Rectal smooth muscle tissue (tissue), 1 donor: ENCODE results near the gene EMC10.

Experiments
- H3K27ac ChIP-seq: one replicate; pipeline ENCODE4 v1.7.0; 2013; ENCODE audit warnings: low read depth, low read length, inconsistent platforms
- H3K27me3 ChIP-seq: one replicate; pipeline ENCODE4 v1.7.0; 2013; ENCODE audit warnings: low read length; ENCODE audit not compliant: control insufficient read depth, insufficient read depth
- H3K36me3 ChIP-seq: one replicate; pipeline ENCODE4 v1.7.0; 2013; ENCODE audit warnings: low read length; ENCODE audit not compliant: control insufficient read depth, insufficient read depth
- H3K4me1 ChIP-seq: one replicate; pipeline ENCODE4 v1.7.0; 2013; ENCODE audit warnings: low read length; ENCODE audit not compliant: control insufficient read depth, insufficient read depth
- H3K4me3 ChIP-seq: one replicate; pipeline ENCODE4 v1.7.0; 2013; ENCODE audit warnings: low read length
- H3K9ac ChIP-seq: one replicate; pipeline ENCODE4 v1.7.0; 2013; ENCODE audit warnings: low read length

The EMC10 gene

DNA sequence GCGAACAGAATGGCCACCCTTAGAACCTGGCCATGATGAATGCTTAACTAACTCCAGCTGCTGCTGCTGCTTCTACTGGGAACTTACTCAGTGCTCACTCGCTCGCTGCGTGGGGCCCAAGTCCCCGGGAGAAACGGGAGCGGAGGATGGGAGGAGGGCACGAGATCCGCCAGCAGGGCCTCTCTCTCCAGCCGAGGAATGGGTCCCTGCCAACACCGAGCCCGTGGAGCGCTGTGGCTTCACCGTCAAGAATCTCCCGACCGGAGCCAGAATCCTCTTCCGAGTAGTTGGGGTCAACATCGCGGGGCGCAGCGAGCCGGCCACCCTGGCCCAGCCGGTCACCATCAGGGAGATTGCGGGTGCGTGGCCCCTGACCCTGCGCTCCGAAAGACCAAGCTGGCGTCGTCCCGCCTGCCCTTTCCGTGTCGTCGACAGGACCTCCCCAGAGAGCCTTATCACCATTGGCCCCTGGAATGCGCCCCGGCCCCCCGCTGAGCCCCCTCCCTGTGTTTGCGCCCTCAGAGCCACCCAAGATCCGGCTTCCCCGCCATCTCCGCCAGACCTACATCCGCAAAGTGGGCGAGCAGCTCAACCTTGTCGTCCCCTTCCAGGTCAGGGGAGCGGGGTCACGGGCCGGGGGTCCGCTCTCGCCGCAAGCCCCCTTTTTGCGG, 17.8 kb upstream of the EMC10 start:
- Histone ChIP-seq H3K27me3 (peaks cover 15% of the 10 kb centered on the region), H3K27ac (no peak overlapping the region), H3K4me1 (no peaks in the 10 kb centered on the region), H3K9ac (no peak overlapping the region), H3K36me3 (no peaks in the 10 kb centered on the region), H3K4me3 (no peak overlapping the region)

DNA sequence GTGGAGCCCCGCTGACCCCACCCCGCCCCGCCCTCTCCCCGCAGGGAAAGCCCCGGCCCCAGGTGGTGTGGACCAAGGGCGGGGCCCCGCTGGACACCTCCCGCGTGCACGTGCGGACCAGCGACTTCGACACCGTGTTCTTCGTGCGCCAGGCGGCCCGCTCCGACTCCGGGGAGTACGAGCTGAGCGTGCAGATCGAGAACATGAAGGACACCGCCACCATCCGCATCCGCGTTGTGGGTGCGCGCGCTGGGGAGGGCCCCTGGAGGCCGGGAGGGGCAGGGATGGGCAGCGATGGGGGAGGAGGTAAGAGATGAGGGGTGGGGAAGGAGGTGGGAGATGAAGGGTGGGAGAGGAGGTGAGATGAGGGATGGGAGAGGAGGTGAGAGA, 17.2 kb upstream of the EMC10 start:
- H3K27ac ChIP-seq: no peak overlapping the region
- H3K27me3 ChIP-seq: peaks cover 15% of the 10 kb centered on the region
- no peaks in the 10 kb centered on the region for H3K4me1 ChIP-seq
- H3K4me3 ChIP-seq: no peak overlapping the region
- H3K36me3 ChIP-seq: no peaks in the 10 kb centered on the region
- no peak overlapping the region for H3K9ac ChIP-seq

DNA sequence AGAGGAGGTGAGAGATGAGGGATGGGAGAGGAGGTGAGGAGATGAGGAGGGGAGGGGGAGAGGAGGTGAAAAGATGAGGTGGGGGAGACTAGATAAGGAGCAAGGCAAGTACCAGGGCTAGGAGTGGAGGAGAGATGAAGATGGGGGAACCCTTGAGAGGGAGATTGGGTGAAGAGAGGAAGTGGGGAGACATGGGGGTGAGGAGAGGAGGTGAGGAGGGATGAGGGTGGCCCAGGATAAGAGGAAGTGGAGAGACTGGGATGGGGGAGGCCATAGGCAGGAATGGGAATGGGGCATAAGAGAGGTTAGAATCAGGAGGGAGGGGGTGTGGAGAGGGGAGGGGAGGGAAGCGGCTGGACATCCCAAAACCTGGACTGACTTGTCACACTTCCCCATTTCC, 16.7 kb upstream of the EMC10 start:
- no peak overlapping the region for H3K4me3 ChIP-seq
- H3K27me3 ChIP-seq: peaks cover 17% of the 10 kb centered on the region
- no peak overlapping the region for H3K9ac ChIP-seq
- H3K27ac ChIP-seq: no peak overlapping the region
- no peaks in the 10 kb centered on the region for H3K36me3 ChIP-seq
- H3K4me1 ChIP-seq: no peaks in the 10 kb centered on the region

DNA sequence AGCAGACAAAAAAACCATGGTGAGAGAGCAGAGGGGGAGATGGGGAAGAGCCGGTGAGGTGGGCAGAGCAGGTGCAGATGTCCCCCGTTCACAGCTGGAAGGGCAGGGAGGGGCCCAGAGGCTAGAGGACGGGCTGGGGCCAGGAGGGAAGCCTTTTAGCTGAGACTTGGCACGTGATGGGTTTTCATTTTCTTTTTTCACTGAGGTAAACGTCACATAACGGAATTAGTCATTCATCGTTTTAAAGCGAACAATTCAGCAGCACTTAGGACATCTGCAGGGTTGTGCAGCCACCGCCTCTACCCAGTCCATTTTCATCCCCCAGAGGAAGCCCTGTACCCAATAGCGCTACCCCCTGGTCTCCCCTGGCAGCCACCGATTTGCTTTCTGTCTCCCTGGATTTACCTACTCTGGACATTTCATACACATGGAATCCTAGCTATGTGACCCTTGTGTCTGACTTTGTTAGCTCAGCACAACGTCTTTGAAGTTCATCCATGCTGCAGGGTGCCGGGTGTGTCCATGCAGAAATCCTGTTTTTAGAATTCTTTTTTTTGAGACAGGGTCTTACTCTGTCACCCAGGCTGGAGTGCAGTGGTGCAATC, 16.0 kb upstream of the EMC10 start:
- Histone ChIP-seq H3K27me3 (peaks cover 17% of the 10 kb centered on the region), H3K4me3 (no peak overlapping the region), H3K27ac (no peak overlapping the region), H3K9ac (no peak overlapping the region), H3K4me1 (no peaks in the 10 kb centered on the region), H3K36me3 (no peaks in the 10 kb centered on the region)

DNA sequence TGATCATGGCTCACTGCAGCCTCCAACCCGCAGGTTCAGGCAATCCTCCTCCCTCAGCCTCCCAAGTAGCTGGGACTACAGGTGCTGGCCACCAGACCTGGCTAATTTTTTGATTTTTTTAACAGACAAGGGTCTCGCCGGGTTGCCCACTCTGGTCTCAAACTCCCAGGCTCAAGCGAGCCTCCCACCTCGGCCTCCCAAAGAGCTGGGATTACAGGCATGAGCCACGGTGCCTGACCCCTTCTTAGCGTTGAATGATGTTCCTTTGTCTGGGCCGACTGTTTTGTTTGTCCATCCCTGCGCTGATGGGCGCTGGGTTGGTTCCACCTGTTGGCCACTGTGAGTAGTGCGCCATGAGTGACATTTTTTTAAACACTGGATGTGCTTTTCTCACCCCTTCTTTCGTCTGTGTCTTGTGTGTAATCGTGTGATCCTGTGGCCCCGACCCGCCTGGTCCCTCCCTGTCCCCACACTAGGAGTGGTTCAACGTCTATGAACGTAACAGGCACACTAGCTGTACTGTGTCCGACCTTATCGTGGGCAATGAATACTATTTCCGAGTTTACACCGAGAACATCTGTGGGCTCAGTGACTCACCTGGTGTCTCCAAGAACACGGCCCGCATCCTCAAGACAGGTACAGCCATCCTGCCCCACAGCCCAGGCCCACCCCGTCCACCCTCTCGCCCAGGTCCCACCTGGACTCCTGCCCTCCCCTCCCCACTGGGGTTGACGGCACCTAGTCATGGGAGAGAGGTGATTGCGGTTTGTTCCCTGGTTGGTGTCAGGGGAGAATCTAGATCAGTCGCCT, 15.0 kb upstream of the EMC10 start:
- Histone ChIP-seq H3K27me3 (peaks cover 17% of the 10 kb centered on the region), H3K4me1 (no peaks in the 10 kb centered on the region), H3K4me3 (no peak overlapping the region), H3K27ac (no peak overlapping the region), H3K36me3 (no peaks in the 10 kb centered on the region), H3K9ac (no peak overlapping the region)

DNA sequence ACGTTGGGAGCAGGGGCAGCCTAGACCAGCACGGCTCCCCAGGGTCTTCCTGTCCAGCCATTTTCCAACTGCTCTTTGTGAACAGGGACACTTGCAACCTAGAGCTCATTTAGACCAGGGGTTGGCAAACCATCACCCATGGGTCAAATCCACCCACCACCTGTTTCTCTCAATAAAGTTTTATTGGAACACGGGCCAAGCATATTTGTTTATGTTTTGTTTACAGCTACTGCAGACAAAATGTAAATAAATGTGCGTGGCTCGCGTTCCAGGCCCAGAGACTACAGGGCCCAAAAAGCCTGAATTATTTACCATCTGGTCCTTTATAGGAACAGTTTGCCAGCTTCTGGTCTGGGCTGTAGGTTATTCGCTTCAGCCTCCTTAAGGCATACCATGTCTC, 13.3 kb upstream of the EMC10 start:
- Histone ChIP-seq H3K36me3 (no peaks in the 10 kb centered on the region), H3K4me3 (no peak overlapping the region), H3K9ac (no peak overlapping the region), H3K27me3 (peaks cover 15% of the 10 kb centered on the region), H3K27ac (no peak overlapping the region), H3K4me1 (no peaks in the 10 kb centered on the region)

DNA sequence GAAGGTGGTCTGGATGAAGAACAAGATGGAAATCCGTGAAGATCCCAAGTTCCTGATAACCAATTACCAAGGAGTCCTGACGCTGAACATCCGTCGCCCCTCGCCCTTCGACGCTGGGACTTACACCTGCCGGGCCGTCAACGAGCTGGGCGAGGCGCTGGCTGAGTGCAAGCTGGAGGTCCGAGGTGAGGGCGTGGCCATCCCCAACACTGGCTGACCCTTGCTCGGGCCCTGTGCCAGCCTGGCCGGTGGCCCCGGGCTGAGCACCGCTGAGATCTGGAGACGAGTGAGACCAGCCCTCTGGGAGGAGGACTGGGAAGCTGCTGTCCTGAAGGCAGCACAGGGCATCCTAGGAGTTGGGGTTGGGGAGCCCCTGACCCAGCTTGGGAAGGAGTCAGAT, 12.0 kb upstream of the EMC10 start:
- Histone ChIP-seq H3K9ac (no peak overlapping the region), H3K36me3 (no peaks in the 10 kb centered on the region), H3K4me3 (no peak overlapping the region), H3K4me1 (no peaks in the 10 kb centered on the region), H3K27ac (no peak overlapping the region), H3K27me3 (peaks cover 8% of the 10 kb centered on the region)

DNA sequence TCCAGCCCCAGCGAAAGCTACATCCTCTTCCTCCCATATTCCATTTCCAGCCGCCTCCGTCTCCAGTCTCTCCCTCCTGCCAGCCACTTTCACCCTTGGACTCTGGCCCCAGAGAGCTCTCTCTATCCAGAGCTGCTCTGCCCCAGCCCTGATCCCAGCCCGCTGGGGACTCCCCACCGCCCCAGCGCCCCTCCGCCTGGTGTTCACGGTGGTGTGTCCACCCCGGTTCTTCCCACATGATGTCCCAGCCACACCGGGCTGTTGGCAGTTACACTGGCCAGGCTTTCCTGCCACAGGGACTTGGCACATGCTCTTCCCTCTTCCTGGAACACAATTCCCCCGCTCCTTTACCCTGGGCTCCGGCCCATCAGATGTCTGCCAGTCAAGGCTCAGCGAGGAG, 11.3 kb upstream of the EMC10 start:
- Histone ChIP-seq H3K36me3 (no peaks in the 10 kb centered on the region), H3K27me3 (peaks cover 8% of the 10 kb centered on the region), H3K4me1 (no peaks in the 10 kb centered on the region), H3K4me3 (no peak overlapping the region), H3K9ac (no peak overlapping the region), H3K27ac (no peak overlapping the region)

DNA sequence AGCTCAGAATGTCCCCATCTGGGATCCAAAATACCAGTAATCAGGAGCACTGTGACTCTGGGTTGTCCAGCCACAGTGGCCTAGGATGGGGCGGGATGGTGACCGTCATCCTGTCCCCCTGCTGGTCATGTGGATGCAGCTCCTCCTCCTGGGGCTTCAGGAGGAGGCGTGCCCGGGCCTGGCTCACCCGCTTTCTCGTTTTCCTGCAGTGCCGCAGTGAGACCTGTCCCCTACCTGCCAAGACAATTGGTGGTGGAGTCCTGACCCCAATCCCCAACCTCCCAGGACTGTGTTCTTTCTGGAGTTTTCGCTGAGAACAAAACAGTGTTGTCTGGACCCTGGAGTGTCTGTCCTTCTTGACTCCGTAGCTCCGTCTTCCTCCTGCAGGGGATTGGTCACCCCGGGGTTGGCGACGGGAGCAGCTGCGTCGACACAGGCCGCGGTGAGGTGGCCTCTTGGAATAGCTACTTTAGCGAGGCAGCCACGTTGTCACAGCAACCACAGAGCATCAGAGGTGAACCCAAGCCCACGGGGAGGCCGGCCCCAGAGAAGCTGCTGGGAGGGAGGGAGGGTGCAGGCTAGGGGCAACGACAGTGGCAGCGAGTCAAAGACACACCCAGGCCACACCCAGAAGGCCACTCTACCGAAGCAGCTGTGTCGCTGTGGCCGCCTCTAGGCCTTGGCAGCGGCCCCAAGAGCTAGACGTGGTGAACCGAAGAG, 10.2 kb upstream of the EMC10 start:
- H3K4me3 ChIP-seq: no peak overlapping the region
- no peak overlapping the region for H3K9ac ChIP-seq
- no peaks in the 10 kb centered on the region for H3K36me3 ChIP-seq
- H3K27ac ChIP-seq: no peak overlapping the region
- peaks cover 5% of the 10 kb centered on the region for H3K27me3 ChIP-seq
- no peaks in the 10 kb centered on the region for H3K4me1 ChIP-seq

DNA sequence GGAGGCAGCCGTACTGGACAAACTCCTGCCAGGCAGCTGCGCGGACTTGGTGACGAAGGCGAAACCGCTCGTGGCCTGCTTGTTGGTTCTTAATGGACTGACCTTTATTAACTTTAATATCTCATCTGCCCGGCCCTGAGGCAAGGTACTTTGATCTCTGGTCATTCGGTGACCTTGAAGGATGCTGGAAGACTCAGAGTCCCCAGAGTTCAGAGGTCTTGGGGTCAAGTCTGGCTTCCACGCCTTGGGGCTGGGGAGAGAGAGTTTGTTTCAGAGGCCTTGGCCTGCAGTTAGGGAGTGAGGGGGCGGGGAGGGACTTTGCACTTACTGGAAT, 9.6 kb upstream of the EMC10 start:
- no peak overlapping the region for H3K4me3 ChIP-seq
- no peaks in the 10 kb centered on the region for H3K36me3 ChIP-seq
- H3K27ac ChIP-seq: no peak overlapping the region
- no peak overlapping the region for H3K9ac ChIP-seq
- H3K27me3 ChIP-seq: peaks cover 2% of the 10 kb centered on the region
- no peaks in the 10 kb centered on the region for H3K4me1 ChIP-seq

DNA sequence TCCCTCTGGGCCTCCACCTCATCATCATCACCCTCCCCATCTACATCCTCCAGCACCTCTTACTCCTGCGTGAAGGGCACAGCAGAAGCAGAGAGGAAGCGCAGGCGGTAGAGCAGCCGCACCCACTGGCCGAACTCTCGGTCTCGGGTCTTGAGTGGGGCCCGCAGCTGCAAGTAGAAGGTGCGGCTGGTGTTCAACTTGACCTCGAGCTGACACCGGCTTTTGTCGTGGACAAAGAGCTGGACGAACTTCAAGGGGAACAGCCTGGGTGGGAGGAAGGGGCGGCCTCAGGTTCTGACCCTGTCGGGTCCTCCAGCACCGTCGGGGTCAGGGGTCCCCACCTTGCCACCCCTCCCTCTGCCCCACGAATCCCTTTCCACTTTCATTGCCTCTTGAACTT, 8.7 kb upstream of the EMC10 start:
- Histone ChIP-seq H3K36me3 (no peaks in the 10 kb centered on the region), H3K4me3 (no peak overlapping the region), H3K4me1 (no peaks in the 10 kb centered on the region), H3K27ac (no peak overlapping the region), H3K27me3 (peaks cover 2% of the 10 kb centered on the region), H3K9ac (no peak overlapping the region)

DNA sequence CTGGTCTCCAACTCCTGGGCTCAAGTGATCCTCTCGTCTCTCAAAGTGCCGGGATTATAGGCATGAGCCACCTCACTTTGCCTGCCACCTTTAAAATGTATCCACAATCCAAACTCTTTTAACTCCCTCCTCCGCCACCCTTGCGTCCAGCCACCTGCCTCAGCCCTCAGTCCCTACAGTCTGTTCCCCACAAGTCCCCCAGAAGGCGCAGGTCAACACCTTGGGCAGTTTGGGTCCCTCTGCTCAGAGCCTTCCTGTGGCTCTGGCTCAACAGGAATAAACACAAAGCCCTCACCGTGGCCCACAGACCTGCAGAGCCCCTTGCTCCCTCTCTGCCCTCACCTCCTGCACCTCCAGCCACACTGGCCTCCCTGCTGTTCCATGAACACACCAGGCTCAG, 7.5 kb upstream of the EMC10 start:
- H3K9ac ChIP-seq: no peak overlapping the region

More for the DNA sequence above, 7.5 kb upstream of the EMC10 start:
- Histone ChIP-seq H3K4me1 (no peaks in the 10 kb centered on the region), H3K27me3 (peaks cover 2% of the 10 kb centered on the region), H3K36me3 (no peaks in the 10 kb centered on the region), H3K4me3 (no peak overlapping the region), H3K27ac (no peak overlapping the region)
